Mucosa of descending colon (tissue), 3 donors: ENCODE data around the gene SLIT3. TPM values are rescaled to one million over a fixed set of nuclear protein-coding genes. Genes with fewer than 3 reads are reported as not detected.

ENCODE experiments used
- ATAC-seq: fragments of 200-7000 bp; cut with Tn5 transposase; one replicate; pipeline ENCODE4 v1.9.1; 2020; ENCODE audit warnings: mild to moderate bottlenecking, moderate library complexity
- DNase-seq, 3 donors: peaks; one replicate each; pipeline ENCODE4 v3.0.0-alpha.2; 2020
- H3K36me3 ChIP-seq: fragments of 200-600 bp; one replicate; pipeline ENCODE4 v1.8.0; 2021; ENCODE audit warnings: low read depth, mild to moderate bottlenecking
- H3K4me1 ChIP-seq: fragments of 200-600 bp; one replicate; pipeline ENCODE4 v1.8.0; 2021; ENCODE audit warnings: low read depth, mild to moderate bottlenecking
- H3K4me3 ChIP-seq: fragments of 200-600 bp; one replicate; pipeline ENCODE4 v1.8.0; 2021; ENCODE audit warnings: mild to moderate bottlenecking
- H3K9me3 ChIP-seq: fragments of 200-600 bp; one replicate; pipeline ENCODE4 v1.8.0; 2021; ENCODE audit warnings: mild to moderate bottlenecking
- intact Hi-C, 2 donors: fragments of 100-400 bp; cut with DNase I in 1 of 2; cut with micrococcal nuclease in 1 of 2; formaldehyde crosslinking; loops; one replicate each; pipeline versions ENCODE4 v1.11.0 to v1.11.1; 2022; cut with DNase I, micrococcal nuclease
- total RNA-seq, 3 donors: library from RNA; stranded (reverse); fragmentation: NEBNext Ultra II Directional in 2 of 3; extraction: Animal tissue kit (Norgen Biotek cat#: 25700) in 2 of 3; gene quantifications; one replicate each; pipeline versions ENCODE4 v1.2.1 to v1.2.4, GENCODE V29; 2021 to 2023
- TF ChIP-seq, protein P1 (sequence below): fragments of 200-600 bp; IDR thresholded peaks from one replicate; pipeline ENCODE4 v1.8.0; 2022; ENCODE audit warnings: antibody characterized with exemption, mild to moderate bottlenecking
- donor health status: DM: no; HTN: no; CAD: no; lungs with moderate emphysema.
- donor health status: DM: no; HTN: no; CAD: no.
- donor health status: DM: no; HTN: yes; CAD: no.

The SLIT3 gene
- total RNA-seq, 3 donors from 2014 or later, result 4.2 to 25.5 (median 16.1) TPM

DNA sequence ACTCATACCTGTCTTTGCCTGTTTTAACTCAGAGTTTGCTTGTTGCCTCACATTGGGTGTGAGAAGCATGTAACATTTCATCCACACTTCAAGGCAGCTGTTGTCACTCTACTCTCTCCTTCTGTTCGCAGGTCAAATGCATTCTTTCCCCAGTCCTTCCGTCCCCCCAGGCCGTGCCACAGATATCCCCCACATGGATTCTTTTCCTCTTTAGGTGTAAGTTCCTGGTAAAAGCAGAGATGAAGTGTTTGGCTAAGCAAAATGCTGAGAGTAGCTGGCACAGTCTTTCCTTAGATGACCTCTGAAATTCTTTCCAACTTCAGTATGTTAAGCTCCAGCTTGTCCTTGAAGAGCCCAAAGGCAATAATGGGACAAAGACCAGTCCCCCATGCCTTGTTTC, 328.2 kb downstream of the SLIT3 start:
- intact Hi-C loops, result no loop called here
- ATAC-seq, result no peak
- TF ChIP-seq, protein P1, sequence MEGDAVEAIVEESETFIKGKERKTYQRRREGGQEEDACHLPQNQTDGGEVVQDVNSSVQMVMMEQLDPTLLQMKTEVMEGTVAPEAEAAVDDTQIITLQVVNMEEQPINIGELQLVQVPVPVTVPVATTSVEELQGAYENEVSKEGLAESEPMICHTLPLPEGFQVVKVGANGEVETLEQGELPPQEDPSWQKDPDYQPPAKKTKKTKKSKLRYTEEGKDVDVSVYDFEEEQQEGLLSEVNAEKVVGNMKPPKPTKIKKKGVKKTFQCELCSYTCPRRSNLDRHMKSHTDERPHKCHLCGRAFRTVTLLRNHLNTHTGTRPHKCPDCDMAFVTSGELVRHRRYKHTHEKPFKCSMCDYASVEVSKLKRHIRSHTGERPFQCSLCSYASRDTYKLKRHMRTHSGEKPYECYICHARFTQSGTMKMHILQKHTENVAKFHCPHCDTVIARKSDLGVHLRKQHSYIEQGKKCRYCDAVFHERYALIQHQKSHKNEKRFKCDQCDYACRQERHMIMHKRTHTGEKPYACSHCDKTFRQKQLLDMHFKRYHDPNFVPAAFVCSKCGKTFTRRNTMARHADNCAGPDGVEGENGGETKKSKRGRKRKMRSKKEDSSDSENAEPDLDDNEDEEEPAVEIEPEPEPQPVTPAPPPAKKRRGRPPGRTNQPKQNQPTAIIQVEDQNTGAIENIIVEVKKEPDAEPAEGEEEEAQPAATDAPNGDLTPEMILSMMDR, result no peak

DNA sequence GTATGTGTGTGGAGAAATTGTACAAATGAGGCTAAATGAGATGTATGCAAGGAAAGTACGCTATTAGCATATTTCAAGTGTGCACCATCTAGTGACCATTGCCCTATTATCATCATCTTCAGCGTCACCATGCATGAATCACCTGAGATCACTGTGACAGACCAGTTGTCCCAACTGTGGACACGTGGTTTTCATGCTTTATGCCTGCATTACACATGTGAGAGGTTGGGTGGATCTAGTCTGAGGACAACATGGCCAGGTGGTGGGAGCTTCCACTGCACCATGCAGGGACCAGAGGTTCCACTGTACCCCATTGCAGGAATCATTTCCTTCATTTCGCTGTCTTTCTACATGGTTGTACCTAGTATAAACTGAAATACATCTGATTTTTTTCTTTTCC, 329.8 kb downstream of the SLIT3 start:
- no peak overlapping the region for H3K4me3 ChIP-seq
- no peaks in the 10 kb centered on the region for H3K4me1 ChIP-seq
- H3K36me3 ChIP-seq, result no peaks in the 10 kb centered on the region
- DNase-seq (no peak), ATAC-seq (no peak)
- H3K9me3 ChIP-seq, result no peaks in the 10 kb centered on the region
- intact Hi-C loops, result no loop called here
- TF ChIP-seq, protein P1, result no peak

More for the DNA sequence above, 328.2 kb downstream of the SLIT3 start:
- no peak for DNase-seq
- no peak overlapping the region for H3K4me3 ChIP-seq
- no peaks in the 10 kb centered on the region for H3K4me1 ChIP-seq
- no peaks in the 10 kb centered on the region for H3K9me3 ChIP-seq
- H3K36me3 ChIP-seq, result no peaks in the 10 kb centered on the region

DNA sequence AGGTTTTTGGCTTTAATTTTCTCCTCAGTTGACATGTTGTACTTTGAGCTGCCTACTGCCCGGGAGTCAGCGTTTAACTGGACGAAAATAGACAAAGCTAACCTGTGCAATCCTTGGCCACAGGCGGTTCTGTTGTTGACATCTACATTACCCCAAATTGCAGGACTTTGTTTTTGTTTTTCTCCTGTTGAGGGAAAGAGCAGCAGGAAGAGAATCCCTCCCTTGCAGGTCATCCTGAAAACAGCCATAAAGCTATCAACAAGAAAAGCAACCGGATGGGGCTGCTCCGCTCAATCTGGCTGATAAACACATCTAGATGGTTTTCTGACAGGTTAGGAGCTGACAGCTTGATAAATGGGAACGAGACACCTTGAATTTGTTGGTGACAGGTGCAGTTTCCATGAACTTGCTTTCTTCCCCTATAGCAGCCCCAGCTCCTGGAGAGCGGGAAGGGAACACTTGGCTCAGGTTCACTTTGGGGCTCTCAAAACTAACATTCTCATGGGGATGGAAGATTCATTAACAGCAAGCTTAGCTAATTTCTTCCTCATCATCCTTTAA, 331.5 kb downstream of the SLIT3 start:
- no peaks in the 10 kb centered on the region for H3K4me1 ChIP-seq
- TF ChIP-seq, protein P1, result no peak
- ATAC-seq, result no peak
- intact Hi-C loops, result no loop called here
- DNase-seq, result no peak
- no peaks in the 10 kb centered on the region for H3K36me3 ChIP-seq
- H3K9me3 ChIP-seq, result no peaks in the 10 kb centered on the region
- H3K4me3 ChIP-seq, result no peak overlapping the region

DNA sequence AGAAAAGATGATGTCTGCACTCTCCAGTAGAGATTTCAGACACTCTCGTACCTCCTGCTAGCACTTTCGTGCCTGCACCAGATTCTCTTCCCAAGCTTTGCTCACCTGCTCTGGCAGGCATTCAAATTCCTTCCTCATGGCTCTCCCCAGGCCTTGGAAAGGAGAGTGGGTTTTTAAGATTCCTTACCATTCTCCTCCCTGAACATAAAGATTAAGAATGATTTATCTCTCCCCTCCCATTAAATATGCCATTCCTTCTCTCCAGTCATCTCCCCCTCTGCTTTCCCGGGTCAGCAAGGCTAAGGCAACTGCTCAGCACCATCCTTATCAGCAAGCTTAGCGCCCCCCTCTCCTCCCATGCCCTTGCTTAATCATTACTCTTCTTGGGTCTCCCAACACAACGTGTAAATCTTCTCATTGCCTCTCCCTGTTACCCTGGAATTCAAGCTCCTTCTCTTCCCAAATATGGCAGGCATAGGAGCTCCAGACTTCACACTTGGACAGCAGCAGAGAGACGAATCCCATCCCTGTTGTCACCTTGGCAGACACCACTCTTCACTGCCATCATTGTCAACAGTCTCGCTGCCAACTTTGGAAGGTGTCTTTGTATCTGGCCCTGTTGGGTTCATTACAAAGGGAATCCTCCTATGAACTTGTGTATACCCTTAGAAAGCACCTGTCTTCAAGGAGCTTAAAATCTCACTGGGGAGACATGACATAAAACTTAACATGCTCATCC, 332.9 kb downstream of the SLIT3 start:
- no peaks in the 10 kb centered on the region for H3K9me3 ChIP-seq
- no peak for DNase-seq
- no peaks in the 10 kb centered on the region for H3K36me3 ChIP-seq
- intact Hi-C loops, result no loop called here
- H3K4me3 ChIP-seq, result no peak overlapping the region
- ATAC-seq, result no peak
- TF ChIP-seq, protein P1, result no peak
- H3K4me1 ChIP-seq, result no peaks in the 10 kb centered on the region

DNA sequence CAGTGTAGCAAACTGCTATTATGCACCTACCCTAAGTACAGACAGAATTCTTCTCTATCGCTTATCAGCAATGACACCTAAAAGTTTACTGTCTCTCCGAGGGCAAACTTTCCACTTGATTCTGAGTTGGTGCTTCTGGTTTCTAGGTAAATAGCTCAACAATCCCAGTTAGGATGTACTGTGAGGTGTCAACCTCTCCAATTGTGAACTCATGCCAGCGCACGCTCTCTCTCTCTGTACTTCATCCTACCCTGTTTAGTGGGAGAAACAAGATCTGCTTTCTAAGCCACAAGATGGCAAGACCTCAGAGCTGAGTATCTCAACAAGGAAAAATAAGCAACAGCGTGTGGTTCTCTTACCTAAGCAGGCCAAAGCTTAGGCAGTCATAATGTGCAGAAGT, 335.3 kb downstream of the SLIT3 start:
- intact Hi-C loops, result no loop called here

More for the DNA sequence above, 335.3 kb downstream of the SLIT3 start:
- H3K9me3 ChIP-seq, result no peaks in the 10 kb centered on the region
- no peaks in the 10 kb centered on the region for H3K36me3 ChIP-seq
- ATAC-seq (no peak), DNase-seq (no peak)
- TF ChIP-seq, protein P1, result no peak
- H3K4me3 ChIP-seq, result no peak overlapping the region
- H3K4me1 ChIP-seq, result no peaks in the 10 kb centered on the region
